Suppressor macrophage treated with lipopolysaccharide for 1 hour (primary cell): ENCODE measurements around the gene HHIPL1.
A peak's percentile ranks its signal among the peaks of the same experiment; 100 is the strongest.

Source experiments
- DNase-seq, 3 donors: peaks; one replicate each; pipeline ENCODE4 v3.0.0-alpha.2; 2020 to 2022

Gene HHIPL1

GRCh38 chr14:99612071-99612737 is 32.7 kb upstream of the HHIPL1 start:
- no peak for DNase-seq

- no peak for DNase-seq
Observed at GRCh38 chr14:99612738-99613330, 32.1 kb upstream of the HHIPL1 start.

GRCh38 chr14:99615497-99616157 is 29.3 kb upstream of the HHIPL1 start:
- DNase-seq, result no peak

GRCh38 chr14:99616832-99617800 is 27.8 kb upstream of the HHIPL1 start:
- no peak for DNase-seq

GRCh38 chr14:99619835-99620834 is 24.8 kb upstream of the HHIPL1 start:
- no peak for DNase-seq

- DNase-seq, result no peak
Observed at GRCh38 chr14:99621948-99622347, 23.0 kb upstream of the HHIPL1 start.

GRCh38 chr14:99624024-99624423 is 20.9 kb upstream of the HHIPL1 start:
- DNase-seq, result no peak

- no peak for DNase-seq
Observed at GRCh38 chr14:99624971-99625370, 20.0 kb upstream of the HHIPL1 start.

GRCh38 chr14:99625476-99625875 is 19.5 kb upstream of the HHIPL1 start:
- DNase-seq, result no peak

- no peak for DNase-seq
Observed at GRCh38 chr14:99626041-99626648, 18.8 kb upstream of the HHIPL1 start.

GRCh38 chr14:99627100-99627499 is 17.8 kb upstream of the HHIPL1 start:
- DNase-seq, result no peak

GRCh38 chr14:99627510-99628381 is 17.2 kb upstream of the HHIPL1 start:
- no peak for DNase-seq

GRCh38 chr14:99628887-99629618 is 15.9 kb upstream of the HHIPL1 start:
- DNase-seq, result peak; percentile 76 to 86 (median 81)

GRCh38 chr14:99630202-99630601 is 14.7 kb upstream of the HHIPL1 start:
- no peak for DNase-seq

GRCh38 chr14:99632410-99633035 is 12.4 kb upstream of the HHIPL1 start:
- DNase-seq, result no peak

GRCh38 chr14:99633141-99633540 is 11.8 kb upstream of the HHIPL1 start:
- no peak for DNase-seq

- DNase-seq, result no peak
Observed at GRCh38 chr14:99633918-99634317, 11.0 kb upstream of the HHIPL1 start.

GRCh38 chr14:99634443-99634842 is 10.5 kb upstream of the HHIPL1 start:
- DNase-seq, result no peak

- DNase-seq, result no peak
Observed at GRCh38 chr14:99635116-99635515, 9.8 kb upstream of the HHIPL1 start.
